GM12801 (cell line): ENCODE data around the gene RASEF.

Experiments
- TF ChIP-seq, protein P1 (sequence below): IDR thresholded peaks from one replicate; pipeline ENCODE4 v1.5.1; 2011; ENCODE audit warnings: control low read depth; ENCODE audit not compliant: insufficient read length; ENCODE audit errors: extremely low read depth

RASEF gene

DNA sequence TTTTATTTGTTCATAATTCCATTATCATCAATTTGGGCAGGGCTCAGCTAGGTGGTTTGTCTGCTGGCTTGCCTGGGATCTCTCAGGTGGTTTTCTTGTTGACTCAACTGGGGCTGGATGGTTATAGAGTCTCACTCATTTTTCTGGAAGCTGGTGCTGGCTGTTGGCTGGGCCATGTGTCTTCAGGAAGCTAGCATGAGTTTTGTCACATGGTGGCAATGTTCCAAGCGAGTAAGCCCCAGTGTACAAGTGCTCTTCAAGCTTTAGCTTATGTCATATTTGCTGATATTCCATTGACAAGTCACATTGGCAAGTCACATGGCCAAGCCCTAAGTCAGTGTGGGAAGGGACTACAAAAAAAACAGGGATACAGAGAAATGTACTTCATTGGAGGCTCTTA lies 2.3 kb upstream of the RASEF start:
- TF ChIP-seq, protein P1, sequence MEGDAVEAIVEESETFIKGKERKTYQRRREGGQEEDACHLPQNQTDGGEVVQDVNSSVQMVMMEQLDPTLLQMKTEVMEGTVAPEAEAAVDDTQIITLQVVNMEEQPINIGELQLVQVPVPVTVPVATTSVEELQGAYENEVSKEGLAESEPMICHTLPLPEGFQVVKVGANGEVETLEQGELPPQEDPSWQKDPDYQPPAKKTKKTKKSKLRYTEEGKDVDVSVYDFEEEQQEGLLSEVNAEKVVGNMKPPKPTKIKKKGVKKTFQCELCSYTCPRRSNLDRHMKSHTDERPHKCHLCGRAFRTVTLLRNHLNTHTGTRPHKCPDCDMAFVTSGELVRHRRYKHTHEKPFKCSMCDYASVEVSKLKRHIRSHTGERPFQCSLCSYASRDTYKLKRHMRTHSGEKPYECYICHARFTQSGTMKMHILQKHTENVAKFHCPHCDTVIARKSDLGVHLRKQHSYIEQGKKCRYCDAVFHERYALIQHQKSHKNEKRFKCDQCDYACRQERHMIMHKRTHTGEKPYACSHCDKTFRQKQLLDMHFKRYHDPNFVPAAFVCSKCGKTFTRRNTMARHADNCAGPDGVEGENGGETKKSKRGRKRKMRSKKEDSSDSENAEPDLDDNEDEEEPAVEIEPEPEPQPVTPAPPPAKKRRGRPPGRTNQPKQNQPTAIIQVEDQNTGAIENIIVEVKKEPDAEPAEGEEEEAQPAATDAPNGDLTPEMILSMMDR, result no peak

DNA sequence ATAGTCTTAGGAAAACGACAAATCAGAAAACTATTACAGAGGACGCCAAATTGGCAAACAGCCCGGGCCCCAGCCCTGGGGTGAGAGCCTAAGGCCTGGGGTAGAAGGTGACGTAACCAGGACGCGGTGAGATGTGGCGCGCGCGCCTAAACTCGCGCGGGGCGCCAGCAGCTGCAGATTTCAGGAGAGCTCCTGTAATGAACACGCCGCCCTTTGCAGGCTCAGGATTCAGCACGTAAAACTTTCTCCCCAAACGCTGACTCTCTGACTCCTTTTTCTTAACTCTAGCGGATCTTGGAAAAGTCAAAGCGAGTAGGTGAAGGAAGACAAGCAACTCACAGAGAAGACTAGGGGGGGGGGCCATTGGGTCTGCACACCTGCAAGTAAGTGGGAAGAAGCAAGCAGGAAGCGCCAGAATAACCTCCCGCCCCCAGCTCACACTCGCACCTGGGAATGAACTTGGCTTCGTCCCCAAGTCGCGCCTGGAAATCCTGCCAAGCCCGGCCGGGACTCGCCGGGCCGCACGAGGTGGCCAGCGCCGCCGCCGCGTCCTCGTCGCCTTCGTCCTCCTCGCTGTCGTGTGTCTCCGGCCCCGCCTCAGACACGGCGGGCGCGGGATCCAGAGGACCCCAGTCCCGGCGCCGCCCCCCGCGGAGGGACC lies 822 bp downstream of the RASEF start:
- TF ChIP-seq, protein P1, result no peak

- TF ChIP-seq, protein P1, result no peak
Observed at GRCh38 chr9:83061036-83061435, 1.9 kb downstream of the RASEF start.

DNA sequence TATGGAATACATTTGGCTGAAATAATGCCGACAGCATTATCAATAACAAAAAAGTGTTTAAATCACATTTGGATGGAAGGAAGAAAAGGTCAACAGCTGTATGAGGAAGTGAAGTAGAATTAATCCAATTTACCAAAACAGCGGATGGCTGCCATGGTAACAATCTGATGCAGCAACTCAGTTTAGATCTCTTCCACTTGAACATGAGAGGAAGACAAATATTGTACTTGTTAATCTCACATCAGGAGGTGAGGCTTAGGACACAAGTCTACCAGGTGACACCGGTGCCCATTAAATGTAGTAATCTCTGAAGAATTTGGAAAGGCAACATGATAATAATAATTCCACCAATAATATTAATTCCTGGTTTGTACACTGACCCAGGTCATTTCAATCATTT lies 2.4 kb downstream of the RASEF start:
- TF ChIP-seq, protein P1, result no peak

GRCh38 chr9:83059417-83059816 lies 3.5 kb downstream of the RASEF start:
- TF ChIP-seq, protein P1, result no peak

DNA sequence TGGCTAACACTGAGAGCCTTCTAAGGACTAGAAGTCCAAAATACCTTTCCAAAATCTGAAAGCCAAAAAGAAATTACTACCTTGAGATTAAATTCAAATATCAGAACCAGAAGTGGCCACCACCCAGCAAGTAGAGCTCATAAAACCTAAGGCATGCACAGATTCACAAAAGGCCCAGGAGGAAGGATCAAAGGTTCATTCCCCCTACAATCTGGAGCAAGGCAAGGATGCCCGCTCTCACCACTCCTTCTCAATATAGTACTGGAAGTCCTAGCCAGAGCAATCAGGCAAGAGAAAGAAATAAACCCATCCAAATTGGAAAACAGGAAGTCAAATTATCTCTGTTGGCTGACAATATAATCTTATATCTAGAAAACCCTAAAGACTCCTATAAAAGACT lies 6.0 kb downstream of the RASEF start:
- TF ChIP-seq, protein P1, result no peak

DNA sequence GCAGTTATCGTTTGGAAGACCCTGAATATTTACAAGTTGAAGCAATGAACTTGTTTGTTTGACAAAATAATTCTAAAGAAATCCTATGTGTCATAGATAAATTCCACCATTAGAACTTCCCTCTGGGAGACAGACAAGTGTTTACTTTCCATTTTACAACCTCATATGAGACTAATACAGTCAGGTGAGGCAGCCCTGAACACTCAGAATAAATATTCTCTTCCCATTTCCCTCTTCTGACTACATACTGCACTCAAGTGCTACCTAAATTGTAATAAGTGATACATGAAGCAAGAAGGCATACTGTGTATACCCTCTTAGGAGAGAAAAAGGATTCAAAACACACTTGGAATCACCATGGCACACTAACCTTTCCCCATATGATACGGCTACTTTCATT lies 6.8 kb downstream of the RASEF start:
- TF ChIP-seq, protein P1, result no peak
